HK-2 (cell line): ENCODE data around the gene ANKRD13C.

Experiments
- DNase-seq: peaks from one replicate; pipeline ENCODE4 v3.0.0-alpha.2; 2018; ENCODE audit not compliant: unreplicated experiment

Gene ANKRD13C

DNA sequence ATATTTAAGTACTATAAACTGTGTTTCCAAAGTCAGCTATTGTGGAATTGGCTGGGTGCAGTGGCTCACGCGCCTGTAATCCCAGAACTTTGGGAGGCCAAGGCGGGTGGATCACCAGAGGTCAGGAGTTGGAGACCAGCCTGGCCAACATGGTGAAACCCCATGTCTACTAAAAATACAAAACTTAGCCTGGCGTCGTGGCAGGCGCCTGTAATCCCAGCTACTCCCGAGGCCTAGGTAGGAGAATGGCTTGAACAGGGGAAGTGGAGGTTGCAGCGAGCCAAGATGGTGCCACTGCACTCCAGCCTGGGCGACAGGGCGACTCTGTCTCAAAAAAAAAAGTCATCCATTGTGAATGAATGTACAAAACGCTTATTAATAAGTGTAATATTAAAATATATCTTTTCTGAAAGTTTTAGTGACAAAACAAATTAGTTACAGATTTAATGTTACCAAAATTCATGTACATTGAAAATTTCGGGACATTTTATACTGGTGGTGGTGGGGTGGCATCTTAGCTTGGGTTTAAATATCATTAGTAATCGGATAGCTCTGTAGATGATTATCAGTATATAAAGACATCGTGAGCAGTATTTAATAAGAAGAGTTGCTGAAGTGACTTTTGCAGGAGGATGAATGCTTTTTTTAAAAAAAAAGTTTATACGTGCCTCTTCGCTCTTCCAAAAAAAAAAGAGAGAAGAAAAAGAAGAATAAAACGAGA, 133.8 kb downstream of the ANKRD13C start:
- DNase-seq, result no peak

- no peak for DNase-seq
These were observed 134.5 kb downstream of the ANKRD13C start for GRCh38 chr1:70220015-70220414.

GRCh38 chr1:70211541-70211940, 143.0 kb downstream of the ANKRD13C start:
- no peak for DNase-seq

- no peak for DNase-seq
These were observed 143.7 kb downstream of the ANKRD13C start for GRCh38 chr1:70210820-70211219.
